ENCODE results near the gene FAAP20. TPM values are rescaled to one million over a fixed set of nuclear protein-coding genes. Genes with fewer than 3 reads are reported as not detected.
A peak's percentile ranks its signal among the peaks of the same experiment; 100 is the strongest.

The FAAP20 gene, protein sequence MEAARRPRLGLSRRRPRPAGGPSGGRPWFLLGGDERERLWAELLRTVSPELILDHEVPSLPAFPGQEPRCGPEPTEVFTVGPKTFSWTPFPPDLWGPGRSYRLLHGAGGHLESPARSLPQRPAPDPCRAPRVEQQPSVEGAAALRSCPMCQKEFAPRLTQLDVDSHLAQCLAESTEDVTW
- total RNA-seq (2011; cell fraction: chromatin; rRNA removed; ENCODE audit: low replicate concordance), result 32.5 and 87.9 TPM in 2 replicates
- total RNA-seq (2011; cell fraction: nucleolus; rRNA removed), result 57.6 and 57.7 TPM in 2 replicates
- total RNA-seq (2011; cell fraction: nucleoplasm; rRNA removed), result 37.4 and 38.2 TPM in 2 replicates
- total RNA-seq (2014; rRNA removed), result 74.4 and 79.5 TPM in 2 replicates
- total RNA-seq (2014; rRNA removed; fragmentation: Illumina TruSeq; extraction: Trizol), result 4.5 and 5.2 TPM in 2 replicates
- 13.7 and 15.9 TPM in 2 replicates for total RNA-seq (2015; rRNA removed; fragmentation: Illumina TruSeq; extraction: Trizol)
- total RNA-seq (2021), result 142 TPM in 2 replicates
- 9.9 and 13.5 TPM in 2 replicates for polyA plus RNA-seq (2011; rRNA removed)
- polyA plus RNA-seq (2011; cell fraction: cytosol; rRNA removed), result 19.5 and 92.5 TPM in 2 replicates
- 23.2 and 44.5 TPM in 2 replicates for polyA plus RNA-seq (2011; cell fraction: nucleus; rRNA removed)
- polyA plus RNA-seq (2012), result 74.5 and 114 TPM in 2 replicates
- polyA plus RNA-seq (2014; fragmentation: Illumina TruSeq; extraction: Trizol), result 8.4 and 22.6 TPM in 2 replicates
- 1 to 10 TPM in 1 of 2 experiments, under 1 TPM in 1; 0.58 to 1.0 TPM for polyA plus RNA-seq (2014; fragmentation: Nextera tagmentation; extraction: Ambion mirVana)
- 143 and 153 TPM in 2 replicates for polyA plus RNA-seq (2014; rRNA removed)
- polyA minus RNA-seq (2011; rRNA and poly(A)+ RNA removed), result 3.3 and 3.9 TPM in 2 replicates
- 16.1 and 25.8 TPM in 2 replicates for polyA minus RNA-seq (2011; cell fraction: cytosol; rRNA and poly(A)+ RNA removed)
- polyA minus RNA-seq (2011; cell fraction: nucleus; rRNA and poly(A)+ RNA removed), result 10.0 and 14.0 TPM in 2 replicates
- percentile 66 among the genes with signal in this experiment for Bru-seq, nascent RNA
- percentile 69 among the genes with signal in this experiment for BruChase-seq, experiment 1, labeled RNA remaining after a 2-hour chase
- BruChase-seq, experiment 2, labeled RNA remaining after a 6-hour chase, result percentile 65 among the genes with signal in this experiment
- long read RNA-seq, experiment 1, full-length matches to known transcripts, result 93 of 196 reads
- long read RNA-seq, experiment 1, partial matches to known transcripts, result 52 of 196 reads
- long read RNA-seq, experiment 1, other reads (novel, unspliced or antisense), result 51 of 196 reads
- long read RNA-seq, experiment 2, full-length matches to known transcripts, result 106 of 154 reads
- long read RNA-seq, experiment 2, partial matches to known transcripts, result 20 of 154 reads
- long read RNA-seq, experiment 2, other reads (novel, unspliced or antisense), result 28 of 154 reads
- long read RNA-seq, experiment 3, transcript FAAP20-202 (4 exons, 729 nt), result major isoform, 13 of 30 reads
- long read RNA-seq, experiment 3, partial matches to known transcripts, result 4 of 30 reads
- long read RNA-seq, experiment 3, other reads (novel, unspliced or antisense), result 10 of 30 reads

- Histone ChIP-seq H3K9ac (ENCODE audit: insufficient read depth in 1 of 2, low read depth in 2 of 2, low read length in 2 of 2) (peak within 1 kb of the TSS; percentile 77 to 95), H3K36me3 (ENCODE audit: control insufficient read depth, insufficient read depth, low read length) (peaks cover 26% of the 10 kb centered on the region; the same call in 2 of the 3 replicates), H3K79me2 (ENCODE audit: control insufficient read depth, insufficient read depth, low read length) (peaks cover 47% of the 10 kb centered on the region), H4K20me1 (replicated peaks; ENCODE audit: control insufficient read depth, insufficient read depth, low read length) (no peaks in the 10 kb centered on the region), H3K27ac (ENCODE audit: extremely low read depth, low read depth, low read length) (peak within 1 kb of the TSS; percentile 75), H3K9me1 (ENCODE audit: control insufficient read depth, insufficient read depth, low read length) (no peaks in the 10 kb centered on the region), H3K4me3 (peak within 1 kb of the TSS; percentile 54), H2AFZ (ENCODE audit: low read depth, low read length) (peak within 1 kb of the TSS; percentile 78), H3K27me3 (ENCODE audit: control insufficient read depth in 2 of 2, insufficient read depth in 2 of 2, low read length in 2 of 2) (no peaks in the 10 kb centered on the region), H3K4me2 (ENCODE audit: insufficient read depth, low read length) (peak within 1 kb of the TSS; percentile 79), H3K9me3 (replicated peaks; ENCODE audit: control insufficient read depth, insufficient read depth, low read depth, low read length) (no peaks in the 10 kb centered on the region), H3K4me1 (replicated peaks in 1 of 2; ENCODE audit: control insufficient read depth in 2 of 2, insufficient read depth in 2 of 2, low read length in 2 of 2) (peaks cover 44 to 90% of the 10 kb centered on the region in 2 experiments)
- no TSS peak for BruUV-seq (replicated peaks)
- in situ Hi-C loops (cut with MboI) (loop anchor here (10.0 to 25.0 kb wide), 2 partner anchors 180 to 343 kb away; partner anchors contain the start of genes HES5 and PANK4), intact Hi-C loops (cut with micrococcal nuclease) (loop anchor here (10.0 kb wide), 1 partner anchor 350 kb away; no protein-coding TSS in a partner anchor)
- CTCF ChIA-PET (ENCODE audit: low intra/inter-chr PET ratio), result interaction anchor here (0.6 to 3.6 kb wide), 4 partner anchors 121 to 328 kb away, joined by 4 to 44 read pairs (median 6); no protein-coding TSS in a partner anchor
- WGBS (ENCODE audit: insufficient coverage, low coverage, missing lambda C conversion rate), result 0% methylated on average over 13 of the region's 63 CpGs
- peak; percentile 85 to 91 (median 90) for DNase-seq (ENCODE audit: extremely low read depth in 1 of 4, low spot score in 3 of 4)
- FAIRE-seq, result no peak
- peak; percentile 62 for ATAC-seq
- POLR2A ChIA-PET, result interaction anchor here (0.7 to 2.4 kb wide), 11 partner anchors 10 to 199 kb away, joined by 3 to 8 read pairs (median 4); partner anchors contain the start of genes MORN1, RER1 and SKI
- TF ChIP-seq PHF21A (IDR thresholded peaks at IDR 0.05; ENCODE audit: borderline replicate concordance, low read depth) (no peak), DPF2 (IDR thresholded peaks at IDR 0.05) (no peak), ZNF778 (CRISPR knock-in tag; IDR thresholded peaks at IDR 0.05) (no peak), DNMT1 (IDR thresholded peaks at IDR 0.05) (no peak), KDM5B (IDR thresholded peaks at IDR 0.05; ENCODE audit: insufficient replicate concordance, low read depth, low read length) (no peak), RBBP5 (IDR thresholded peaks at IDR 0.05; ENCODE audit: borderline replicate concordance, insufficient read depth, low read length, poor library complexity, severe bottlenecking) (peak; percentile 40), TBP (optimal IDR thresholded peaks at IDR 0.05; ENCODE audit: low read depth, low read length) (peak; percentile 25), ATF4 (CRISPR knock-in tag; IDR thresholded peaks at IDR 0.05) (no peak), HCFC1 (IDR thresholded peaks at IDR 0.05; ENCODE audit: low read depth, low read length) (no peak), LEF1 (IDR thresholded peaks at IDR 0.05) (no peak)
These were observed at the start of gene FAAP20 for GRCh38 chr1:2194319-2194897. Gene FAAP20, minus strand, starts transcription at chr1:2194772. Its CDS starts 23 bp downstream, at chr1:2194749.
